H9 (cell line): ENCODE data around the gene LARP4B. TPM values are rescaled to one million over a fixed set of nuclear protein-coding genes. Genes with fewer than 3 reads are reported as not detected.

Source experiments
- DNase-seq: peaks from one replicate; pipeline ENCODE4 v3.0.0-alpha.2; 2017
- H2AFZ ChIP-seq: one replicate; pipeline ENCODE4 v1.6.1; 2013; ENCODE audit warnings: mild to moderate bottlenecking, low read length, control low read depth, moderate library complexity
- H2AK5ac ChIP-seq: 2 replicates; pipeline ENCODE4 v1.6.1; 2013; ENCODE audit warnings: low read length, control low read depth, mixed read lengths; ENCODE audit not compliant: insufficient read length
- H2BK120ac ChIP-seq: one replicate; pipeline ENCODE4 v1.6.1; 2013; ENCODE audit warnings: low read depth, mild to moderate bottlenecking, low read length, control low read depth, inconsistent platforms; ENCODE audit not compliant: poor library complexity, severe bottlenecking
- H2BK12ac ChIP-seq: 2 replicates; pipeline ENCODE4 v1.6.1; 2013; ENCODE audit warnings: low read length, control low read depth, mixed read lengths, low read depth; ENCODE audit not compliant: insufficient read length
- H2BK15ac ChIP-seq: 2 replicates; pipeline ENCODE4 v1.6.1; 2013; ENCODE audit warnings: low read depth, low read length, control low read depth
- H2BK20ac ChIP-seq: one replicate; pipeline ENCODE4 v1.6.1; 2013; ENCODE audit warnings: low read depth, mild to moderate bottlenecking, low read length, control low read depth, inconsistent platforms; ENCODE audit not compliant: poor library complexity, severe bottlenecking
- H2BK5ac ChIP-seq: 2 replicates; pipeline ENCODE4 v1.6.1; 2013; ENCODE audit warnings: low read length, control low read depth, mixed read lengths; ENCODE audit not compliant: insufficient read length
- H3K14ac ChIP-seq: 2 replicates; pipeline ENCODE4 v1.6.1; 2013; ENCODE audit warnings: low read length, control low read depth; ENCODE audit not compliant: insufficient read depth
- H3K18ac ChIP-seq: 2 replicates; pipeline ENCODE4 v1.6.1; 2013; ENCODE audit warnings: low read depth, mild to moderate bottlenecking, mixed read lengths, low read length, control low read depth; ENCODE audit not compliant: insufficient read length
- H3K23ac ChIP-seq: 2 replicates; pipeline ENCODE4 v1.6.1; 2013; ENCODE audit warnings: low read length, control low read depth, mixed read lengths, low read depth; ENCODE audit not compliant: insufficient read length
- H3K23me2 ChIP-seq: 2 replicates; pipeline ENCODE4 v1.6.1; 2013; ENCODE audit warnings: low read depth, mild to moderate bottlenecking, mixed read lengths, low read length, control low read depth; ENCODE audit not compliant: insufficient read length, poor library complexity, severe bottlenecking
- H3K27ac ChIP-seq: 2 replicates; pipeline ENCODE4 v1.5.1; 2013; ENCODE audit warnings: low read length, control low read depth, mixed read lengths, low read depth; ENCODE audit not compliant: insufficient read length
- H3K27me3 ChIP-seq: 2 replicates; pipeline ENCODE4 v1.6.1; 2013; ENCODE audit warnings: low read length, control low read depth, inconsistent platforms; ENCODE audit not compliant: insufficient read depth
- H3K4ac ChIP-seq: 2 replicates; pipeline ENCODE4 v1.6.1; 2013; ENCODE audit warnings: low read depth, mild to moderate bottlenecking, control low read depth, inconsistent platforms, low read length, moderate library complexity
- H3K4me1 ChIP-seq: 2 replicates; pipeline ENCODE4 v1.6.1; 2013; ENCODE audit warnings: low read length, control low read depth, inconsistent platforms; ENCODE audit not compliant: insufficient read depth
- H3K4me2 ChIP-seq: 2 replicates; pipeline ENCODE4 v1.6.1; 2013; ENCODE audit warnings: low read length, control low read depth, mixed read lengths; ENCODE audit not compliant: insufficient read length, insufficient read depth
- H3K56ac ChIP-seq: 2 replicates; pipeline ENCODE4 v1.6.1; 2013; ENCODE audit warnings: low read depth, mild to moderate bottlenecking, mixed read lengths, low read length, control low read depth; ENCODE audit not compliant: insufficient read length
- H3K79me1 ChIP-seq: 2 replicates; pipeline ENCODE4 v1.6.1; 2013; ENCODE audit warnings: low read depth, mild to moderate bottlenecking, moderate library complexity, low read length, control low read depth, inconsistent platforms; ENCODE audit not compliant: insufficient read depth, poor library complexity, severe bottlenecking
- H3K79me2 ChIP-seq: 2 replicates; pipeline ENCODE4 v1.6.1; 2013; ENCODE audit warnings: low read length, control low read depth, inconsistent platforms; ENCODE audit not compliant: insufficient read depth
- H3K9ac ChIP-seq: 2 replicates; pipeline ENCODE4 v1.6.1; 2013; ENCODE audit warnings: low read length, control low read depth, mixed read lengths; ENCODE audit not compliant: insufficient read length; ENCODE audit errors: extremely low read depth
- H3K9me3 ChIP-seq: one replicate; pipeline ENCODE4 v1.6.1; 2013; ENCODE audit warnings: low read depth, low read length, inconsistent platforms; ENCODE audit not compliant: control insufficient read depth
- H3T11ph ChIP-seq: one replicate; pipeline ENCODE4 v1.6.1; 2013; ENCODE audit warnings: mild to moderate bottlenecking, low read length, control low read depth, inconsistent platforms
- H4K20me1 ChIP-seq: one replicate; pipeline ENCODE4 v1.6.1; 2013; ENCODE audit not compliant: control insufficient read depth, insufficient read length, insufficient read depth
- H4K5ac ChIP-seq: 2 replicates; pipeline ENCODE4 v1.6.1; 2013; ENCODE audit warnings: low read depth, mild to moderate bottlenecking, mixed read lengths, low read length, control low read depth; ENCODE audit not compliant: insufficient read length
- H4K8ac ChIP-seq: replicated peaks from 2 replicates; pipeline ENCODE4 v1.6.1; 2013; ENCODE audit warnings: low read length, control low read depth, mixed read lengths, low read depth; ENCODE audit not compliant: insufficient read length
- H4K91ac ChIP-seq: 2 replicates; pipeline ENCODE4 v1.6.1; 2013; ENCODE audit warnings: low read depth, mild to moderate bottlenecking, moderate library complexity, mixed read lengths, low read length, control low read depth; ENCODE audit not compliant: insufficient read length
- H3K27ac Mint-ChIP-seq, 3 experiments: 2 replicates in 2 of 3; 3 replicates in 1 of 3; pipeline ENCODE4 v1.8.0; 2020 to 2021; ENCODE audit warnings: mixed read lengths in 3 of 3, mild to moderate bottlenecking in 1 of 3, moderate library complexity in 1 of 3
- H3K27me3 Mint-ChIP-seq: 2 replicates; pipeline ENCODE4 v1.8.0; 2021; ENCODE audit warnings: low read depth, mild to moderate bottlenecking, moderate library complexity, mixed read lengths
- H3K36me3 Mint-ChIP-seq, 3 experiments: 2 replicates in 2 of 3; 3 replicates in 1 of 3; pipeline ENCODE4 v1.8.0; 2020 to 2021; ENCODE audit warnings: low read depth in 3 of 3, mixed read lengths in 3 of 3; ENCODE audit not compliant: insufficient read depth in 1 of 3
- H3K4me1 Mint-ChIP-seq, 2 experiments: 2 replicates each; pipeline ENCODE4 v1.8.0; 2020; ENCODE audit warnings: mixed read lengths in 2 of 2
- H3K4me3 Mint-ChIP-seq, 2 experiments: 2 replicates in 1 of 2; 3 replicates in 1 of 2; pipeline ENCODE4 v1.8.0; 2020 to 2021; ENCODE audit warnings: mild to moderate bottlenecking in 2 of 2, mixed read lengths in 2 of 2, moderate library complexity in 1 of 2
- H3K9me3 Mint-ChIP-seq, 2 experiments: 2 replicates in 1 of 2; 3 replicates in 1 of 2; pipeline ENCODE4 v1.8.0; 2020; ENCODE audit warnings: mild to moderate bottlenecking in 2 of 2, mixed read lengths in 2 of 2, moderate library complexity in 1 of 2
- CTCF ChIP-seq: fragments of 200-600 bp; sonication (generic); conservative IDR thresholded peaks from 3 replicates; pipeline ENCODE4 v1.8.0; 2021; ENCODE audit warnings: antibody characterized with exemption, mild to moderate bottlenecking
- WGBS: extraction: QIAGEN DNeasy Blood & Tissue Kit; methylation state at CpG from one replicate; pipeline ENCODE4 v1.1.7; 2013; ENCODE audit warnings: missing lambda C conversion rate, low lambda C conversion rate, mixed read lengths; ENCODE audit not compliant: insufficient read length; ENCODE audit errors: extremely low coverage; 5-methylcytosine and 5-hydroxymethylcytosine counted together
- total RNA-seq: library from RNA; stranded (reverse); gene quantifications from 2 replicates; pipeline ENCODE4 v1.2.1, GENCODE V29; 2021

LARP4B gene
- total RNA-seq, 1 experiment from 2014 or later: 88.9 TPM

- Histone ChIP-seq H3K56ac (no peak overlapping the region), H3K23ac (no peak overlapping the region), H2AFZ (no peak overlapping the region)
These were observed 7.0 kb downstream of the LARP4B start for GRCh38 chr10:924524-924859.

More at GRCh38 chr10:924524-924859, 7.0 kb downstream of the LARP4B start:
- H3K27me3 Mint-ChIP-seq: no peaks in the 10 kb centered on the region
- no peak overlapping the region for H3K18ac ChIP-seq
- no peak overlapping the region for H4K8ac ChIP-seq
- no peak overlapping the region for H2AK5ac ChIP-seq
- H4K91ac ChIP-seq: no peak overlapping the region
- no peak overlapping the region for H3K27ac ChIP-seq
- H4K5ac ChIP-seq: no peak overlapping the region
- peak; percentile 45 for DNase-seq
- no peaks in the 10 kb centered on the region; the same call in 1 of the 2 replicates for H3K4me1 ChIP-seq
- H3K27me3 ChIP-seq: no peaks in the 10 kb centered on the region
- no peak overlapping the region for H2BK12ac ChIP-seq
- no peak overlapping the region for H3K9ac ChIP-seq
- no peak overlapping the region for H2BK20ac ChIP-seq
- WGBS: no CpG with 5 or more reads among the region's 4 CpGs
- H3K79me2 ChIP-seq: peaks cover 77% of the 10 kb centered on the region
- H2BK5ac ChIP-seq: no peak overlapping the region
- H3K4me2 ChIP-seq: no peak overlapping the region
- H2BK120ac ChIP-seq: no peak overlapping the region
- H3K9me3 Mint-ChIP-seq: no peaks in the 10 kb centered on the region
- no peaks in the 10 kb centered on the region for H4K20me1 ChIP-seq
- no peak overlapping the region for H3K14ac ChIP-seq
- H3K36me3 Mint-ChIP-seq: peaks cover 12 to 27% (median 21%) of the 10 kb centered on the region in 3 experiments; a peak in 6 of 7 replicates
- H3K4ac ChIP-seq: no peak overlapping the region
- peak; percentile 32; the same call in 2 of the 3 replicates for TF ChIP-seq CTCF
- peaks cover 30 to 37% of the 10 kb centered on the region in 2 experiments for H3K4me1 Mint-ChIP-seq
- H3K9me3 ChIP-seq: no peaks in the 10 kb centered on the region
- no peak overlapping the region for H2BK15ac ChIP-seq
- peak overlapping the region in 2 of 3 experiments; percentile 24 to 31; a peak in 3 of 7 replicates for H3K27ac Mint-ChIP-seq
- H3K79me1 ChIP-seq: peaks cover 12% of the 10 kb centered on the region
- no peak overlapping the region for H3K4me3 Mint-ChIP-seq
- H3T11ph ChIP-seq: no peak overlapping the region
- H3K23me2 ChIP-seq: no peaks in the 10 kb centered on the region
